GM18511 (cell line): Measurements from ENCODE around the gene ZNF547.
A peak's percentile ranks its signal among the peaks of the same experiment; 100 is the strongest.
"Not testable (repeated sequence)": the region's sequence is repeated elsewhere in the genome, so short reads cannot be mapped to it uniquely, and the experiment has no call there.

Experiments
- ATAC-seq: cut with Tn5 transposase; IDR thresholded peaks from one replicate; pipeline ENCODE4 v1.9.1; 2021; ENCODE audit warnings: mild to moderate bottlenecking, moderate library complexity; ENCODE audit not compliant: unreplicated experiment

The ZNF547 gene

DNA sequence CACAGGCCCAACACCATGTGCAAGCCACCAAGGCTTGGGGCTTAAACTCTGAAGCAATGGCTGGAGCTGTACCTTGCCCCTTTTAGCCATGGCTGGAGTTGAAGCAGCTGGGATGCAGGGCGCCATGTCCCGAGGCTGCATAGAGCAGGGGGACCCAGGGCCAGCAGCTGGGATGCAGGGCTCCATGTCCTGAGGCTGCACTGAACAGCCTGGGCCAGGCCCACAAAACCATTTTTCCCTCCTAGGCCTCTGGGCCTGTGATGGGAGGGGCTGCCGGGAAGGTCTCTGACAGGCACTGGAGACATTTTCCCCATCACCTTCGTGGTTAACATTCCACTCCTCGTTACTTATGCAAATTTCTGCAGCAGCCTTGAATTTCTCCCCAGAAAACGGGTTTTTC is 10.8 kb downstream of the ZNF547 start:
- ATAC-seq, result no peak

GRCh38 chr19:57374647-57375046 is 11.3 kb downstream of the ZNF547 start:
- ATAC-seq, result not testable (repeated sequence)

DNA sequence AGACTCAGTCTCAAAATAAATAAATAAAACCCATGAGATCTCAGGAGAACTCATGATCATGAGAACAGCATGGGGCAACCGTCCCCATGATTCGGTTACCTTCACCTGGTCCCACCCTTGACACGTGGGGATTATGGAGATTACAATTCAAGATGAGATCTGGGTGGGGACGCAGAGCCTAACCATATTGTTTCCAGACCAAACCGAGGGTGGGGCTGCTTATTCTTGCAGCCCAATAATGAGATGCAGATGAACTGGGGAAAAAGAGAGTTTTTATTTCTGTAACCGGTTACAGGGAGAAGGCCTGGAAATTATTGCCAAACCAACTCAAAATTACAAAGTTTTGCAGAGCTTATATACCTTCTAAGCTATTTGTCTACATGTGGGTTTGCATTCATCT is 12.8 kb downstream of the ZNF547 start:
- no peak for ATAC-seq

DNA sequence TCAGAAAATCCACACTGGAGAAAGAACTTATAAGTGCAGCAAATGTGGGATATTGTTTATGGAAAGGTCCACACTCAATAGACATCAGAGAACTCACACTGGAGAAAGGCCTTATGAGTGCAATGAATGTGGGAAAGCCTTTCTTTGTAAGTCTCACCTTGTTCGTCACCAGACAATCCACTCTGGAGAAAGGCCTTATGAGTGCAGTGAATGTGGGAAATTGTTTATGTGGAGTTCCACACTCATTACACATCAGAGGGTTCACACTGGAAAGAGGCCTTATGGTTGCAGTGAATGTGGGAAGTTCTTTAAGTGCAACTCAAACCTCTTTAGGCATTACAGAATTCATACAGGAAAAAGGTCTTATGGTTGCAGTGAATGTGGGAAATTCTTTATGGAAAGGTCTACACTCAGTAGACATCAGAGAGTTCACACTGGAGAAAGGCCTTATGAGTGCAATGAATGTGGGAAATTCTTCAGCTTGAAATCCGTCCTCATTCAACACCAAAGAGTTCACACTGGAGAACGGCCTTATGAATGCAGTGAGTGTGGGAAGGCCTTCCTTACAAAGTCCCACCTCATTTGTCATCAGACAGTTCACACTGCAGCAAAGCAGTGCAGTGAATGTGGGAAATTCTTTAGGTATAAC is 14.3 kb downstream of the ZNF547 start:
- ATAC-seq, result no peak

DNA sequence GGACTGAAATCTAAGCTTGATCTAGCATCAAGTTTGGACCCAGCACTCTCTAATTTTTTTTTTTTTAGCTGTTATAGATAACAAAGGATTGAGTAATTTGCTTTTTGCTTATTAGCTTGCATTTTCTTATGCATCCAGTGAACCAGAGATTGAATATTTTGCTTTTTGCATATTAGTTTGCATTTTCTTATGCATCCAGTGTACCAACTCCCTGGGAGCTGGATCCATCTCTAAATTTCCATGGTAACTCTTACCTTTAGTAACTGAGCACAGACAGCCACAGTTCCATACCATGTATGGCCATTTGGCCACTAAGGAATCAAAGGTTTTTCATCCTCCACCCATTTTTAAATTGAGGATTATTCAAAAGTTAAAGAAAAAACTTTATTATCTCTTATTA is 17.6 kb downstream of the ZNF547 start:
- no peak for ATAC-seq

DNA sequence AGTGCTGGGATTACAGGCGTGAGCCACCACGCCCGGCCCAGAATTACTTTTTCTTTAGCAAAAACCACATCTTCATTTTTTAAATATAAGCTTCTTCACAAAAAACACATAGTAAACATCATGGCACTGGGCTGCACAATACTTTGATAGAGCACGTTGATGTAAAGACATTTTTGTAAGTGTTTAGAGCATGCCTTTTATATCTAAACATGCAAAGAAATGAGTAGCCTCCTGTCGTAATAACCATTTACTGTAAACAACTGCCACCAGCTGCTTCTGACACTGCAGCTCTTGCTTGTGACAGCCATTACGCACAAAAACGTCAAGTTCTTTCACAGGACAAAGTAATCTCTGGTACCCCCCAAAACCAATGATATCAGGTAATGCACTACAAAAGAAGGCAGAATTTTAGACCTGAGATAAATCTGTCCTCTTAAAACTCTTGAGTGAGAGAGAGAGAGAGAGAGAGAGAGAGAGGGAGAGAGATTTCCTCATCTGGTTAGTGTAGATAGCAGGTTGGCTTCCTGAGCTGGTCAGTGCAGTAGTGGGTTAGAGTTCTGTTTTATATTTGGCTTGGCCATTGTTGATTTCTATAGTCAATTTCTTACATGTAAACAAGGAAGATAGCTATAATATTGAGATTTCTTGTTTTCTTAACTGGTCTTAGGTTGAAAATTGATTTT is 19.6 kb downstream of the ZNF547 start:
- no peak for ATAC-seq

- ATAC-seq, result no peak
These were observed 25.9 kb downstream of the ZNF547 start for GRCh38 chr19:57389194-57389729.

GRCh38 chr19:57389730-57390598 is 26.6 kb downstream of the ZNF547 start, which contains the start of gene ZNF548:
TSS of gene ZNF548 (plus strand) at chr19:57389854. CDS start at chr19:57390100, 246 bp downstream.
- ATAC-seq, result peak; percentile 99

DNA sequence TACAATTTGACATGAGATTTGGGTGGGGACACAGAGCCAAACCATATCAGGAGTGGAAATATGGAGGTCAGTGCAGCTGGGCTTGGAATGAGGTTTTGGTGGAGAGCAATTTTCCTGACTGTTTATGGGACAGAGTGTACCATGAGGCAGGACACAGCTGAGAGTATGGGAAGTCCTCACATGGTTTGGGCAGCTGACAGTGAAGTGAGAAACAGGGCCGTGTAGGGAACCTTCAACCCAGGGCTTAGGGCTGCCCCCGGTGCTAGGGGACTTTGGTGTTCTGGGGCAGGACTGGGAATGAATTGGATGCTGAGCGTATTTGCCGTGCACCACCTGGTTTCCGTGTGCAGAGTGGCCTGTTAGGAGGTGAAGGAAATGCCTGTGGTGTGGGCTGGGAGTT is 32.4 kb downstream of the ZNF547 start:
- no peak for ATAC-seq

DNA sequence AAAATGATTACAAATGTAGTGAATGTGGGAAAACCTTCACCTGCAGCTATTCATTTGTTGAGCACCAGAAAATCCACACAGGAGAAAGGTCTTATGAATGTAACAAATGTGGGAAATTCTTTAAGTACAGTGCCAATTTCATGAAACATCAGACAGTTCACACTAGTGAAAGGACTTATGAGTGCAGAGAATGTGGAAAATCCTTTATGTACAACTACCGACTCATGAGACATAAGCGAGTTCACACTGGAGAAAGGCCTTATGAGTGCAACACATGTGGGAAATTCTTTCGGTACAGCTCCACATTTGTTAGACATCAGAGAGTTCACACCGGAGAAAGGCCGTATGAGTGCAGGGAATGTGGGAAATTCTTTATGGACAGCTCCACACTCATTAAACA is 35.5 kb downstream of the ZNF547 start:
- no peak for ATAC-seq

GRCh38 chr19:57403737-57404563 is 40.6 kb downstream of the ZNF547 start:
- ATAC-seq, result no peak

GRCh38 chr19:57406516-57407123 is 43.3 kb downstream of the ZNF547 start:
- no peak for ATAC-seq

DNA sequence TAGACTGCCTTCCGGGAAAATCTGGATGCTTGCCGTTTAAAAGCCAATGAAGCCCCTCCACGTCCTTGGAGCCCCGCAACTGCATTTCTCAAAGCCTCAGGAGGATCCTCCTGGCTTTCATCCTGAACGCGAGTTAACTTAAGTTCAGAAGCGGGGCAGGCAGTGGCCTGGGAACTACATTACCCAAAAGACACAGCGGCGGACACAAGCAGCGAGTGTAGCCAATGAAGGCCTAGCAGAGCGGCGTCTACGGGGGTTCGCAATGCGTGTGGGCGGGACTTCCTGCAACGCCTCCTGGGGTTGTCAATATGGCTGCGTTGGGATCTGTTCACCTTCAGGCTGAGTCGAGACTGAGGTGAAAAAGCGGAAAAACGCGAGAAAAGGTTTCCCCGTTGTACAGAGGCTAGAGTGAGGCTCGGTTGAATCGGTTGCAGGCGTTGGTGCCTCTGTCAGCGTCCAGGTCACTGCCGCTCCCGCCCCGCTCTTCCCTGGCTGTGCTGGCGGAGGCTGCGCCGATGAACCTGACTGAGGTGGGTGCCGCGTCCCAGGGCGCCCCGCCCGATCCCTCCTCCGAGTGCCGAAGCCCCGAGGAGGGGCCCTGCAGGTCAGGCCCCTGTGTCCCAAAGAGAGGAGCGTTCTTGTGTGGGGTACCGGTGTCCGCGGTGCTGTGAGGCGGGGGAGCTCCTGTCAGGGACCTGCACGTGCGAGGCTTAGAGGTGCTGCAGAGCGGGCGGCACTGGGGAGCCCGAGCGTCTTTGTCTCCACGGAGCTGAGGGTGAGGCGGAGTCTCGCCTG is 47.7 kb downstream of the ZNF547 start, which contains the start of gene ZNF17:
ZNF17 (plus strand) TSS at position 285 of the 795 bp plus-strand sequence. CDS start 2,455 bp downstream, outside the sequence.
- peak; percentile 100 for ATAC-seq

- no peak for ATAC-seq
These were observed 56.1 kb downstream of the ZNF547 start for GRCh38 chr19:57419439-57419838.

GRCh38 chr19:57421037-57421436 is 57.7 kb downstream of the ZNF547 start:
- no peak for ATAC-seq
